ENCODE data around the gene KCNK5. TPM values are rescaled to one million over a fixed set of nuclear protein-coding genes. Genes with fewer than 3 reads are reported as not detected.

The KCNK5 gene
- total and polyA plus RNA-seq, 7 donors: 0.06 to 0.24 (median 0.10) TPM; not detected in 1

DNA sequence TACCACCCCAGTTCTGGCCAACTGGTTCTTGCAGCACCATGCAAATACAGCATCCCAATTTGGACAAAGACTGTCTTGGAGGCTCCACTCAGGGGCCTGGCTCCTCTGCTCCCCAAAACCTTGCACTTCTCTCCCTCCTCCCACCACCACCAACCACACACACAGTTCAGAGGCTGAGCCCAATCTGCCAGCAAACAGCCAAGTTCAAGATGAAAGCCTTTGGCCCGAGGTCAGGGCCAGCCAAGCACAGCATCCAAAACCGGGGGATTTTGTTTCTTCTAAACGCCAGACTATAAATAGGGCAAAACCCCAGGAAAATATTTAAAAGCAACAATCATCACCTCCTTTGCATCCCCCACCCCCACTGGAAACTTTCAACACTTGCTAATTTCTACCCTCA, 5.7 kb downstream of the KCNK5 start:
- intact Hi-C loops (cut with DNase I): no loop called here
- Histone ChIP-seq H3K4me3 (no peak overlapping the region), H3K4me1 (peaks cover under 1% of the 10 kb centered on the region), H3K27ac (no peak overlapping the region), H3K36me3 (ENCODE audit: insufficient read depth in 1 of 2, low read depth in 1 of 2) (no peaks in the 10 kb centered on the region), H3K27me3 (ENCODE audit: insufficient read depth in 3 of 3, low read length in 2 of 3) (peaks cover 0 to 24% (median 10%) of the 10 kb centered on the region in 3 donors), H3K9me3 (no peaks in the 10 kb centered on the region)
- no peak for TF ChIP-seq CTCF (IDR thresholded peaks at IDR 0.05)
- WGBS, 3 donors: 21 to 36% (median 36%) methylated on average over 3 of the region's 3 CpGs
- no peak for ATAC-seq
- DNase-seq: no peak

- H3K27ac ChIP-seq: no peak overlapping the region
- TF ChIP-seq CTCF (IDR thresholded peaks at IDR 0.05): no peak
- H3K4me3 ChIP-seq: no peak overlapping the region
- H3K9me3 ChIP-seq: no peaks in the 10 kb centered on the region
- WGBS, 3 donors: 92 to 93% (median 92%) methylated on average over 5 of the region's 5 CpGs
- ATAC-seq (no peak), DNase-seq (no peak)
- peaks cover 0 to 19% (median 6%) of the 10 kb centered on the region in 3 donors for H3K27me3 ChIP-seq (ENCODE audit: insufficient read depth in 3 of 3, low read length in 2 of 3)
- intact Hi-C loops (cut with DNase I): no loop called here
- no peaks in the 10 kb centered on the region for H3K4me1 ChIP-seq
- no peaks in the 10 kb centered on the region for H3K36me3 ChIP-seq (ENCODE audit: insufficient read depth in 1 of 2, low read depth in 1 of 2)
These were observed 6.2 kb downstream of the KCNK5 start for GRCh38 chr6:39223061-39223460.

DNA sequence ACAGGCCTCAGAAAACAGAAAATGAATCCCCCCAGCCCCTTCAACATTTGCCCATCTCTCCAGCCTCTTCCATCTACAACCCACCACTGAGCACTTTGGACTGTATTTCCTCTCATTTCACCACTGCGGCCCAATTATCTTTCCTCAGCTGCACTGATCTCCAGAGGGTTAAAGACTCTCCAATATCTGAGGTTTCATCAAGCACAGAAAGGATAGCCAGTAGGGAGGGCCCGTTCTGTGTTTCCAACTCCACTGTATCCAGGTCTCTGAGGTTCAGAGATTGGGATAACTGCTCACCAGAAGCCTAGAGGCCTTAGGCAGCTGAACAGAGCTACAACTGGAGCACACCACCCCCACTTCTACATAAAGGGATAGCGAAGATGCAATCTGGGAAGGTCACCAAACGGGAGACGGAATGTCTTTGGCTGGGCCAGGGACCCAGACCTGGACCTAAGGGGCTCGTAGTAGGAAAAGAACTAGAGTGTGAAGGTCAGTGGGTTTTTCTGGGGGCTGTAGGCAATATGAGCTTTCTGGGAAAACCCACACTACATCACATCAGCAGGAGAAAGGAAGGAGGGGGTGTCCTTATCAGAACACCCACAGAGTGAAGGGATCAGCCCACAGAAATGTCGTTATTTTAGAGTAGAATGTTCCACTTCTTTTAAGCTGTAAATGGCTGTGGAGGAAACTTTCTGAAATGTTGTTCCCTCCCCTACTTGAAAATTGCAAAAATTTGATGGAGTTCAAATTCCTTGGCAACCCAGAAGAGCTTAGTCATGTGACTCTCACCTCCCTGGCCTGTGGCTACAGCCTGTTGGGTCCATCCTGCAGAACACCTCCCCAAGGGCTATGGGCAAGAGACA, 7.3 kb downstream of the KCNK5 start:
- no peak for DNase-seq
- Histone ChIP-seq H3K4me1 (no peaks in the 10 kb centered on the region), H3K27ac (no peak overlapping the region), H3K27me3 (ENCODE audit: insufficient read depth in 3 of 3, low read length in 2 of 3) (peaks cover 0 to 10% (median 3%) of the 10 kb centered on the region in 3 donors), H3K9me3 (no peaks in the 10 kb centered on the region), H3K36me3 (ENCODE audit: insufficient read depth in 1 of 2, low read depth in 1 of 2) (no peaks in the 10 kb centered on the region), H3K4me3 (no peak overlapping the region)
- no peak for TF ChIP-seq CTCF (IDR thresholded peaks at IDR 0.05)
- intact Hi-C loops (cut with DNase I): no loop called here
- ATAC-seq: no peak
- WGBS, 3 donors: 63 to 74% (median 74%) methylated on average over 7 of the region's 7 CpGs

DNA sequence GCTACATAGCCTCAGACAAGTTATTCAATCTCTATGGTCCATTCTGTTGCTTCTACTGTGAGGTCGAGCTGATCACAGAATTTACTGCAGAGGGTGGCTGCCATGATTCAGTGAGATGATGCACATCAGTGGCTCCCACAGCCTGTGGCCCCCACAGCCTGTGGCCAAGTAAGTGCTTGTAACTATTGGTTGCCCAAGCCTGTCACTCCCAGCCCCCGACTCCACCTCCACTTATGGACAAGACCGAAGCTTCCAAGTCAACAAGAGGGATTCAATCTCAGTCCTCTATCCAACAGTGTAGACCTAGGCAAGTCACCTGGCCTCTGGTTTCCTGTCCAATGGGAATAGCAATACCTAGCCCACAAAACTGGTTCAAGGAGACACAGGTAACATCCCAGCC, 8.2 kb downstream of the KCNK5 start:
- intact Hi-C loops (cut with DNase I): no loop called here
- Histone ChIP-seq H3K4me1 (no peaks in the 10 kb centered on the region), H3K4me3 (no peak overlapping the region), H3K27ac (no peak overlapping the region), H3K36me3 (ENCODE audit: insufficient read depth in 1 of 2, low read depth in 1 of 2) (no peaks in the 10 kb centered on the region), H3K27me3 (ENCODE audit: insufficient read depth in 3 of 3, low read length in 2 of 3) (peaks cover 0 to 3% (median 2%) of the 10 kb centered on the region in 3 donors), H3K9me3 (no peaks in the 10 kb centered on the region)
- DNase-seq (no peak), ATAC-seq (no peak)
- 88 to 97% (median 91%) methylated on average over 3 of the region's 3 CpGs for WGBS, 3 donors
- no peak for TF ChIP-seq CTCF (IDR thresholded peaks at IDR 0.05)

All from psoas muscle (tissue), 8 donors.